H9 (cell line): Measurements from ENCODE around the gene TEX22. TPM values are rescaled to one million over a fixed set of nuclear protein-coding genes. Genes with fewer than 3 reads are reported as not detected.
A peak's percentile ranks its signal among the peaks of the same experiment; 100 is the strongest.

ENCODE experiments used
- DNase-seq: peaks from one replicate; pipeline ENCODE4 v3.0.0-alpha.2; 2017
- H2AFZ ChIP-seq: one replicate; pipeline ENCODE4 v1.6.1; 2013; ENCODE audit warnings: mild to moderate bottlenecking, low read length, control low read depth, moderate library complexity
- H2AK5ac ChIP-seq: 2 replicates; pipeline ENCODE4 v1.6.1; 2013; ENCODE audit warnings: low read length, control low read depth, mixed read lengths; ENCODE audit not compliant: insufficient read length
- H2BK120ac ChIP-seq: one replicate; pipeline ENCODE4 v1.6.1; 2013; ENCODE audit warnings: low read depth, mild to moderate bottlenecking, low read length, control low read depth, inconsistent platforms; ENCODE audit not compliant: poor library complexity, severe bottlenecking
- H2BK12ac ChIP-seq: 2 replicates; pipeline ENCODE4 v1.6.1; 2013; ENCODE audit warnings: low read length, control low read depth, mixed read lengths, low read depth; ENCODE audit not compliant: insufficient read length
- H2BK15ac ChIP-seq: 2 replicates; pipeline ENCODE4 v1.6.1; 2013; ENCODE audit warnings: low read depth, low read length, control low read depth
- H2BK20ac ChIP-seq: one replicate; pipeline ENCODE4 v1.6.1; 2013; ENCODE audit warnings: low read depth, mild to moderate bottlenecking, low read length, control low read depth, inconsistent platforms; ENCODE audit not compliant: poor library complexity, severe bottlenecking
- H2BK5ac ChIP-seq: 2 replicates; pipeline ENCODE4 v1.6.1; 2013; ENCODE audit warnings: low read length, control low read depth, mixed read lengths; ENCODE audit not compliant: insufficient read length
- H3K14ac ChIP-seq: 2 replicates; pipeline ENCODE4 v1.6.1; 2013; ENCODE audit warnings: low read length, control low read depth; ENCODE audit not compliant: insufficient read depth
- H3K18ac ChIP-seq: 2 replicates; pipeline ENCODE4 v1.6.1; 2013; ENCODE audit warnings: low read depth, mild to moderate bottlenecking, mixed read lengths, low read length, control low read depth; ENCODE audit not compliant: insufficient read length
- H3K23ac ChIP-seq: 2 replicates; pipeline ENCODE4 v1.6.1; 2013; ENCODE audit warnings: low read length, control low read depth, mixed read lengths, low read depth; ENCODE audit not compliant: insufficient read length
- H3K23me2 ChIP-seq: 2 replicates; pipeline ENCODE4 v1.6.1; 2013; ENCODE audit warnings: low read depth, mild to moderate bottlenecking, mixed read lengths, low read length, control low read depth; ENCODE audit not compliant: insufficient read length, poor library complexity, severe bottlenecking
- H3K27ac ChIP-seq: 2 replicates; pipeline ENCODE4 v1.5.1; 2013; ENCODE audit warnings: low read length, control low read depth, mixed read lengths, low read depth; ENCODE audit not compliant: insufficient read length
- H3K27me3 ChIP-seq: 2 replicates; pipeline ENCODE4 v1.6.1; 2013; ENCODE audit warnings: low read length, control low read depth, inconsistent platforms; ENCODE audit not compliant: insufficient read depth
- H3K4ac ChIP-seq: 2 replicates; pipeline ENCODE4 v1.6.1; 2013; ENCODE audit warnings: low read depth, mild to moderate bottlenecking, control low read depth, inconsistent platforms, low read length, moderate library complexity
- H3K4me1 ChIP-seq: 2 replicates; pipeline ENCODE4 v1.6.1; 2013; ENCODE audit warnings: low read length, control low read depth, inconsistent platforms; ENCODE audit not compliant: insufficient read depth
- H3K4me2 ChIP-seq: 2 replicates; pipeline ENCODE4 v1.6.1; 2013; ENCODE audit warnings: low read length, control low read depth, mixed read lengths; ENCODE audit not compliant: insufficient read length, insufficient read depth
- H3K56ac ChIP-seq: 2 replicates; pipeline ENCODE4 v1.6.1; 2013; ENCODE audit warnings: low read depth, mild to moderate bottlenecking, mixed read lengths, low read length, control low read depth; ENCODE audit not compliant: insufficient read length
- H3K79me1 ChIP-seq: 2 replicates; pipeline ENCODE4 v1.6.1; 2013; ENCODE audit warnings: low read depth, mild to moderate bottlenecking, moderate library complexity, low read length, control low read depth, inconsistent platforms; ENCODE audit not compliant: insufficient read depth, poor library complexity, severe bottlenecking
- H3K79me2 ChIP-seq: 2 replicates; pipeline ENCODE4 v1.6.1; 2013; ENCODE audit warnings: low read length, control low read depth, inconsistent platforms; ENCODE audit not compliant: insufficient read depth
- H3K9ac ChIP-seq: 2 replicates; pipeline ENCODE4 v1.6.1; 2013; ENCODE audit warnings: low read length, control low read depth, mixed read lengths; ENCODE audit not compliant: insufficient read length; ENCODE audit errors: extremely low read depth
- H3K9me3 ChIP-seq: one replicate; pipeline ENCODE4 v1.6.1; 2013; ENCODE audit warnings: low read depth, low read length, inconsistent platforms; ENCODE audit not compliant: control insufficient read depth
- H3T11ph ChIP-seq: one replicate; pipeline ENCODE4 v1.6.1; 2013; ENCODE audit warnings: mild to moderate bottlenecking, low read length, control low read depth, inconsistent platforms
- H4K20me1 ChIP-seq: one replicate; pipeline ENCODE4 v1.6.1; 2013; ENCODE audit not compliant: control insufficient read depth, insufficient read length, insufficient read depth
- H4K5ac ChIP-seq: 2 replicates; pipeline ENCODE4 v1.6.1; 2013; ENCODE audit warnings: low read depth, mild to moderate bottlenecking, mixed read lengths, low read length, control low read depth; ENCODE audit not compliant: insufficient read length
- H4K8ac ChIP-seq: replicated peaks from 2 replicates; pipeline ENCODE4 v1.6.1; 2013; ENCODE audit warnings: low read length, control low read depth, mixed read lengths, low read depth; ENCODE audit not compliant: insufficient read length
- H4K91ac ChIP-seq: 2 replicates; pipeline ENCODE4 v1.6.1; 2013; ENCODE audit warnings: low read depth, mild to moderate bottlenecking, moderate library complexity, mixed read lengths, low read length, control low read depth; ENCODE audit not compliant: insufficient read length
- H3K27ac Mint-ChIP-seq, 3 experiments: 2 replicates in 2 of 3; 3 replicates in 1 of 3; pipeline ENCODE4 v1.8.0; 2020 to 2021; ENCODE audit warnings: mixed read lengths in 3 of 3, mild to moderate bottlenecking in 1 of 3, moderate library complexity in 1 of 3
- H3K27me3 Mint-ChIP-seq: 2 replicates; pipeline ENCODE4 v1.8.0; 2021; ENCODE audit warnings: low read depth, mild to moderate bottlenecking, moderate library complexity, mixed read lengths
- H3K36me3 Mint-ChIP-seq, 3 experiments: 2 replicates in 2 of 3; 3 replicates in 1 of 3; pipeline ENCODE4 v1.8.0; 2020 to 2021; ENCODE audit warnings: low read depth in 3 of 3, mixed read lengths in 3 of 3; ENCODE audit not compliant: insufficient read depth in 1 of 3
- H3K4me1 Mint-ChIP-seq, 2 experiments: 2 replicates each; pipeline ENCODE4 v1.8.0; 2020; ENCODE audit warnings: mixed read lengths in 2 of 2
- H3K4me3 Mint-ChIP-seq, 2 experiments: 2 replicates in 1 of 2; 3 replicates in 1 of 2; pipeline ENCODE4 v1.8.0; 2020 to 2021; ENCODE audit warnings: mild to moderate bottlenecking in 2 of 2, mixed read lengths in 2 of 2, moderate library complexity in 1 of 2
- H3K9me3 Mint-ChIP-seq, 2 experiments: 2 replicates in 1 of 2; 3 replicates in 1 of 2; pipeline ENCODE4 v1.8.0; 2020; ENCODE audit warnings: mild to moderate bottlenecking in 2 of 2, mixed read lengths in 2 of 2, moderate library complexity in 1 of 2
- WGBS: extraction: QIAGEN DNeasy Blood & Tissue Kit; methylation state at CpG from one replicate; pipeline ENCODE4 v1.1.7; 2013; ENCODE audit warnings: missing lambda C conversion rate, low lambda C conversion rate, mixed read lengths; ENCODE audit not compliant: insufficient read length; ENCODE audit errors: extremely low coverage; 5-methylcytosine and 5-hydroxymethylcytosine counted together
- total RNA-seq: library from RNA; stranded (reverse); gene quantifications from 2 replicates; pipeline ENCODE4 v1.2.1, GENCODE V29; 2021
- TF ChIP-seq, protein P1 (sequence below): fragments of 200-600 bp; sonication (generic); conservative IDR thresholded peaks from 3 replicates; pipeline ENCODE4 v1.8.0; 2021; ENCODE audit warnings: antibody characterized with exemption, mild to moderate bottlenecking

TEX22 gene
- total RNA-seq, 1 experiment from 2014 or later: 0.83 TPM

DNA sequence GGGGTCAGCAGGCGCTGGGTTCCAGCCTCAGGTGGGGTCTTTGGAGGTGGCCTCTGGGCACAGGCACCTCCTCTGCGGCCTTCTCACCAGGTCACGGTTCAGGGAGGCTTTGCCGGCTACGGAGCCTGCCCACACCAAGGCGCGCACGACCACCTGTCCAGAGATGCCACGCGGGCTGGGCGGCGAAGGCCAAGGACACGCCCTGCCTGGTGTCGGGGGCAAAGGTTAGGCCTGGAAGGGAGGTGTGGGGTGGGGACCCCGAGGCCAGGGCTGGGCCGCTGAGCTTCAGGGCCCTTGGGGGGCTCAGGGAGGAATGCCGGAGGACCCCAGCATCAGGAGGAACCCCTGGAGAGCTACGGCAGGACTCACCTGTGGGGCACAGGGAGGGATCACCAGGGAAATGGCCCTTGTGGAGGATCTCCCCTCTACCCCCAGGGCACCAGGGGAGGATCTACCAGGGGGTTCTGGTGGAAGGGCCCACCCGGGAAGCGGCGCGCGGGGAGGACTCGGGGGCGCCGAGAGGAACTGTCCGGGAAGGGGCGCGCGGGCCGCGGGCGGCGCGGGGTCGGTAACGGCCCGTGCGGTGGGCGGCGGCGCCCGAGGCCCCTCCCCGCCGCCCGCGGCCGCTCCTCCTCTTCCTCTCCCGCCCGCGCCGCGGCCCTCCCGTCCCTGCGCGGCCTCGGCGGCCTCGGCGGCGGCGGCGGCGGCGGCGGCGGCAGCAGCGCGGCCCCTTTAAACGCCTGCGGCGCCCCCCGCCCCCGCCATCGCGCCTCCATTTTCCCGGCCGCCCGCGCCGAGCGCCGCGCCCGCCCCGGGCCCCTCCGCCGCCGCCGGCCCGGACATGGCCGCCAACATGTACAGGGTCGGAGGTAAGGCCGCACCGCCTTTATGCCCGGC lies 21.1 kb downstream of the TEX22 start, which contains the start of gene MTA1:
Gene MTA1, plus strand, starts transcription at position 633 of the 897 bp plus-strand sequence. Its CDS starts 209 bp downstream, at position 842.
- peak within 1 kb of the TSS in 1 of 3 experiments; percentile 95; a peak in 2 of 7 replicates for H3K27ac Mint-ChIP-seq

More for the DNA sequence above, 21.1 kb downstream of the TEX22 start, which contains the start of gene MTA1:
- Histone ChIP-seq H2BK15ac (no peak within 1 kb of the TSS), H3K9ac (peak within 1 kb of the TSS; percentile 53), H3K27me3 (no peaks in the 10 kb centered on the region), H3K4ac (no peak within 1 kb of the TSS), H2BK20ac (no peak within 1 kb of the TSS), H3K56ac (no peak within 1 kb of the TSS), H3K23me2 (peaks cover 23% of the 10 kb centered on the region), H2BK120ac (no peak within 1 kb of the TSS), H4K20me1 (no peaks in the 10 kb centered on the region), H4K5ac (no peak within 1 kb of the TSS), H3K14ac (peak within 1 kb of the TSS; percentile 89), H3K4me2 (peak within 1 kb of the TSS; percentile 72), H3T11ph (no peak within 1 kb of the TSS), H2AFZ (no peak within 1 kb of the TSS), H3K9me3 (no peaks in the 10 kb centered on the region), H3K18ac (peak within 1 kb of the TSS; percentile 76), H3K79me1 (peaks cover 12% of the 10 kb centered on the region), H3K79me2 (peaks cover 35% of the 10 kb centered on the region; the same call in 1 of the 2 replicates), H3K4me1 (no peaks in the 10 kb centered on the region), H2BK12ac (no peak within 1 kb of the TSS), H2AK5ac (no peak within 1 kb of the TSS), H3K23ac (no peak within 1 kb of the TSS), H4K91ac (no peak within 1 kb of the TSS), H2BK5ac (no peak within 1 kb of the TSS), H4K8ac (no peak within 1 kb of the TSS), H3K27ac (no peak within 1 kb of the TSS)
- H3K27me3 Mint-ChIP-seq: peaks cover 23% of the 10 kb centered on the region
- TF ChIP-seq, protein P1, sequence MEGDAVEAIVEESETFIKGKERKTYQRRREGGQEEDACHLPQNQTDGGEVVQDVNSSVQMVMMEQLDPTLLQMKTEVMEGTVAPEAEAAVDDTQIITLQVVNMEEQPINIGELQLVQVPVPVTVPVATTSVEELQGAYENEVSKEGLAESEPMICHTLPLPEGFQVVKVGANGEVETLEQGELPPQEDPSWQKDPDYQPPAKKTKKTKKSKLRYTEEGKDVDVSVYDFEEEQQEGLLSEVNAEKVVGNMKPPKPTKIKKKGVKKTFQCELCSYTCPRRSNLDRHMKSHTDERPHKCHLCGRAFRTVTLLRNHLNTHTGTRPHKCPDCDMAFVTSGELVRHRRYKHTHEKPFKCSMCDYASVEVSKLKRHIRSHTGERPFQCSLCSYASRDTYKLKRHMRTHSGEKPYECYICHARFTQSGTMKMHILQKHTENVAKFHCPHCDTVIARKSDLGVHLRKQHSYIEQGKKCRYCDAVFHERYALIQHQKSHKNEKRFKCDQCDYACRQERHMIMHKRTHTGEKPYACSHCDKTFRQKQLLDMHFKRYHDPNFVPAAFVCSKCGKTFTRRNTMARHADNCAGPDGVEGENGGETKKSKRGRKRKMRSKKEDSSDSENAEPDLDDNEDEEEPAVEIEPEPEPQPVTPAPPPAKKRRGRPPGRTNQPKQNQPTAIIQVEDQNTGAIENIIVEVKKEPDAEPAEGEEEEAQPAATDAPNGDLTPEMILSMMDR: no peak
- peak within 1 kb of the TSS; percentile 88 to 94 for H3K4me3 Mint-ChIP-seq
- no peak for DNase-seq
- peaks cover 13 to 33% (median 23%) of the 10 kb centered on the region in 3 experiments for H3K36me3 Mint-ChIP-seq
- peaks cover 18 to 32% of the 10 kb centered on the region in 2 experiments for H3K4me1 Mint-ChIP-seq
- WGBS: no CpG with 5 or more reads among the region's 96 CpGs
- H3K9me3 Mint-ChIP-seq: no peaks in the 10 kb centered on the region
